NCI-H146 treated with DMSO at 0.1 percent for 48 hours (cell line): Measurements from ENCODE around the gene CD52.

Source experiments
- DNase-seq: peaks from one replicate; lab custom pipeline; 2025; ENCODE audit not compliant: unreplicated experiment; lab: John Stamatoyannopoulos, UW

Gene CD52

DNA sequence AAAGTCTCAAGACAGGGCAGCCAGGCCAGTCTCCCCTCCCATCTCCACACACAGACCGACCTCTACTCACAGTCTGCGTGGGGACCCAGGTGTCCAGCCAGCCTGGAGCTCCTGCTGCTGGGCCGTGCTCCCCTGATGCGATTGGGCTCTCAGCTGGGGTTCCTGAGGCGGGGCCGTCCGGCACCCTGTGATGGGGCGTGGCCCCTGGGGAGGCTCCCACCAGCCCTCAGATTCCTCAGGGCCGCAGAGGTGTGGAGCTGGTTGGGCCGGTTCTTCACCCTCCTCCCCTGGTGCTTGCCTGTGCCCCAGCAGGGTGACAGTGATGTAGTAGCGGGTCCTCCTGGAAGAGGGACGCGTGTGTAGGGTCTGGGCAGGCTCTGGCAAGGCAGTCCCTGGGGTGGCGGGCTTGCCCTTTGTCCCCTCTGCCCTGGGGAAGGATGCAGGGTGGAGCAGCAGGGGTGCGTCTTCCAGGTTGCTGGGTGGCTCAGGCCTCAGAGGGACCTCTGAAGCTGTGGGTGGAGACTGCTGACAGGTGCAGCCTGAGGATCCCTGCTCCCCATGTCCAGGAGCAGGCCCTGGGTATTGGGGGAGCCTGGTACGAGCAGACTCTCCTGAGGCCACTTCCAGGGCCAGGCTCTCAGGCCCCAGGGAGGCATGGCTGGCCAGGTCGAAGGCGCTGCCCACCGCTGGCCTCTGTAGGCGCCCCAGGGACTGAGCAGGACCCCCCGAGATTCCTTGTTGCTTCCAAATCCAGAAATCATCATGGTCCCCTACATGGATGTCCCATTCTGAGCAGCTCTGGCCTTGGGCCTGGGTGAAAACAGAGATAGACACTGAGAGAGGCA lies 36.4 kb downstream of the CD52 start, which contains the start of gene CRYBG2:
CRYBG2 (minus strand) TSS at position 155 of the 845 bp plus-strand sequence. CDS start 7,473 bp downstream, outside the sequence.
- no peak for DNase-seq

DNA sequence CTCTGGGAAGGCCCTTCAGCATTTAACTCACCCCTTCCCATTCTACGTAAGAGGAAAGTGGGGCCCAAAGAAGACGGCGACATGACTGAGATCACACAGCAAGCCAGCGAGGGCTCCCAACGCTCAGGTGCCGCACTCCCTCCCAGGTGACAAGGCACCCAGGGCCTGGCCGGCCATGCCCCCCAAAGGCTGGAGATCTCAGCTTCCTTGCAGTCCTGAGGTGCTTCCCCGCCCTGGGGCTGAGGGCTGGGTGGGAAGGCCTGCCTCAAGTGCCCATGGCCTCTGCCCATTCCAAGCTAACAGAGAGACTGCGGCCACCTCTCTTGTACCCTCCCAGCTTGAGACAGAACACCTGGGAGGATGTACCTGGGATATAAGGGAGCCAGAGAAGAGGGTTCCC lies 37.2 kb downstream of the CD52 start:
- DNase-seq = no peak

DNA sequence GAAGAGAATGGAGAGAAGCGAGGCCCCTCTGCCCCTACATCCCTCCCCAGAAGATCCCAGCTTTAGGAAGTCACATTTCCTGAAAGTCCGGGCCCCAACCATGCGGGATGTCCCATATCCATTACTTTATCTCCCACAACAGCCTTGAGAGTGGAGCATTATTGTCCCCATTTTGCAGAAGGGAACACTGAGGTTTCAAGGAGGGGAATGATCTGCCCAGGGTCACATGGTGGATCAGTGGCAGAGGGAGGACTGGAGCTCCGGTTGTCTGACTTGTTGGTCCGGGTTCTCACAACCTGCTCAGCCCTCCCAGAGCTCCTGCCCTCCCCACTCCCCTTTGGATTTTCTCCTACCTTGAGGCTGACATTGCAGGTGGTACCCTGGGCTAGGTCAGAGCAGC lies 38.3 kb downstream of the CD52 start:
- DNase-seq = no peak

DNA sequence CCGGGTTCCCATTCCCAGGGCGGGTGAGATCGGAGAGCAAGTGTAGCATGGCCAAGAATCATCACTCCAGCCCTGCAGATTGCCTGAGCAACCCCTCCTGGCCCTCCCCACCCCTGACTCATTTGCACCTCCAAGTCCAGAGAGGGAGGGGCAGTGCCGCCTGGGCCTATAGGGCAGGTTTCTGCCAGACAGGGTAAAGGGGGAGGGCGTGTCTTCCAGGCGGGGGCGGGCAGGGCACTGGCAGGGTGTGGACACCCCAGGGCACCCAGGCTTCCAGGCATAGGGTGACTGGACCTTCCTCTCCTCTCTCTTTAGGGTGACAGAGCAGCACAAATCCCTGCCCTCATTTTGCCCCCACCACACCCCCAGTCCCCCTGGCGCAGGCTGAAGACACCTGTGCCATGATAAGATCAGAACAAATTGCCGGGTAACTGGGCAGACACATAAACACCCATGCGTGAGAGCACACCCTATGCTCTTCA lies 39.4 kb downstream of the CD52 start:
- DNase-seq = no peak

DNA sequence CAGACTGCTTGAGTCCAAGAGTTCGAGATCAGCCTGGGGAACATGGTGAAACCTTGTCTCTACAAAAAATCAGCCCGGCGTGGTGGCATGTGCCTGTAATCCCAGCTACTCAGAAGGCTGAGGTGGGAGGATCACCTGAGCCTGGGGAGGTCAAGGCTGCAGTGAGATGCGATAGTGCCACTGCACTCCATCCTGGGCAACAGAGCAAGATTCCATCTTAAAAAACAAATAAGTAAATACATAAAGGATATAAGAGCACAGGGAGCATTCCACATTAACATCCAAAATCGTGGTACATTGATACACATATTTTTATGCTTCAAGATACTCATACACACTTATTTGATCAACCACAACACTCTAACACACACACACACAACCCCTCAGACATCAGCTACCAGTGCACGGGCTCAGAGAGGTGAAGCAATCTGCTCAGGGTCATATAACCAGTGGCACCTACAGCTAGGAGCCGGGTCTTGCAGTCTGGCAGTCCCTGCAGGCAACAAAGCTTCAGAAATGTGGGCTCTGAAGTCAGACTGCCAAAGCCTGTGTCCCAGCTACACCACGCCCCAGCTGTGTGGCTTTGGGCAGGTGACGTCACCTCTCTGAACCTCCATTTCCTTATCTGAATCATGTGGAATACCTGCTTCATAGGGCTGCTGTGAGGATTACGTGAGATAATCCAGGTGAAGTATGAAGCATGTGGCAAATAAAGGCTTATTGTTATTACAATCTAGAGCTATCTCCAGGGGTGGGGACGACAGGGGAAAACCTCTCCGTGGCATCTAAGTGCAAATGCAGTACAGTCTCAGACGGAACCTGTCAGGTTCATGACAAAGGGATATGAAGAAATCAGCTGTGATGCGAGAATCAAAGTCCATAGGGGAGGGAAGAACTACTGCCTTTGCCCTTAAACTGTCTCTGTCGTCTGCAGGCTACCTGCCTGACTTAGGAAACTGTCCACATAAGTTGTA lies 40.9 kb downstream of the CD52 start:
- no peak for DNase-seq

DNA sequence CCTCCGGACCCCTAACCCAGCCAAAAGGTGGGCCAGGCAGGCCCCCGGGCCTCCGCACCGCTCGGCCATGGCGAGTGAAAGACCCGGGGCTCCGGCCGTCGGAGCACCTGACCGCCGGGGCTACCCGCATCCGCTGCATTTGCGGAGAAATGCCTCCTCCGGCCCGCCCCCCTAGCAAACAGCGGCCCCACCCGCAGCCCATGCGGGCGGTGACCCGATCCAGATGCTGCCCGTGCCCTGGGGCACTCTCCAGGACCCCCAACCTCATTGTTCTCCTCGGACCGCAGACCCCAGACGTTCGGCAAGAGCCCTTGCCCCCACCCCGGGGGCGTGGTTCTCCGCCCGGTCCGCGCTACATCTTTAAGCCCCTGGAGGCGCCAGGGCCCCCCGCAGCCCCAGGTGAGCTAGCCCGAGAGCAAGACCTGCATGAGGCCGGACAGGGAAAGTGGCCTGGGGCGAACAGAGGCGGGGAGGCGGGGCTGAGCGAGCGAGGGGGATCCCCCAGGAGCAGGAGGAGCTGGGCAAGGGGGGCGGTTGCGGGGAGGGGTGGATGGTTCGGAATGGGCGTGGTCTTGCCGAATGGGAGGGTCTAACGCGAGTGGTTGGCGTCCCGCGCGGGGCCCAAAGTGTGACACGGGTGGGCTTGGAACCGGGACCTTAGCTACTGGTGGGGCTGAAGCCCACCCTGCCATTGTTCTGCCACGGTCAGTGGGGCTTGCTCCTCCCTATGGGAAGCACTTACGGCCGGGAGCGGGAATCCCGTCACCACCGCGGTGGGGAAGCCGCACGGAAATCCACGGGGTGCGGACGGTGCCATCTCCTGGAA lies 42.4 kb downstream of the CD52 start:
- no peak for DNase-seq

DNA sequence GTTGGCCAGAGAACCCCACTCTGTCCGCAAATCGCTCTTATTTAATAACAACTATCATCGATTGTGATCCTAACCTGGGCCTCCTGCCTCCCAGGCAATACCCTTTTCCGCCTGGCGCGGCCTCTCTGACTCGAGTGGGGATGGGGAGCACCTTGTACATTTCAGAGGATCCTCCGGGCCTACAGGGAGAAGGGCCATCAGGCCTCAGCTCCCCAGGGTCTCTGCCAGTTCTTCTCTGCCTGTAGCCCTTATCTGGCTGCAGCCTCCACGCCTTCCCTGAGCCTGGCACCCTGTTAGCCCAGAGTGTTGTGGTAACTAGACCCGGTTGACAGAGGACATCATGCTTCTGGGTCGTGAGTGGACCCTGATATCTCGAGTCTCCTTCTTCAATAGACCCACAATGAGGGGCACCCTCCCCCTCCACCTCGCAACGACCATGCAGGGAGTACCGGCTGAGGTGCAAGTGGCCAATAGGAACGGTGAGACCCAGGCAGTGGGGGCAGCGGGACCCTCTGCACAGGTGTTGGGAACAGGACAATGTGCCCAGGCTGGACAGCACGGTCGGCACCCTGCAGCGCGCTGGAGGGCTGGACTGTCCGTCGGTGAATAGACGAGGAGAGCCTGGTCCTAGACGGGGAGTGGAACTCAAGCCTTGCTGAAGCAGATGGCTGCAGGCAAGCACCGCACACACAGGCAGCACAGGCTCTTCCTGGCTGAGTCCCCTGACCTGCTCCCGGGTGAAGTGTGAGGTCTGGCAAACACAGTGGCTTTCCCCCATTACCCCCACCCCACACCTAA lies 43.2 kb downstream of the CD52 start:
- DNase-seq = no peak

DNA sequence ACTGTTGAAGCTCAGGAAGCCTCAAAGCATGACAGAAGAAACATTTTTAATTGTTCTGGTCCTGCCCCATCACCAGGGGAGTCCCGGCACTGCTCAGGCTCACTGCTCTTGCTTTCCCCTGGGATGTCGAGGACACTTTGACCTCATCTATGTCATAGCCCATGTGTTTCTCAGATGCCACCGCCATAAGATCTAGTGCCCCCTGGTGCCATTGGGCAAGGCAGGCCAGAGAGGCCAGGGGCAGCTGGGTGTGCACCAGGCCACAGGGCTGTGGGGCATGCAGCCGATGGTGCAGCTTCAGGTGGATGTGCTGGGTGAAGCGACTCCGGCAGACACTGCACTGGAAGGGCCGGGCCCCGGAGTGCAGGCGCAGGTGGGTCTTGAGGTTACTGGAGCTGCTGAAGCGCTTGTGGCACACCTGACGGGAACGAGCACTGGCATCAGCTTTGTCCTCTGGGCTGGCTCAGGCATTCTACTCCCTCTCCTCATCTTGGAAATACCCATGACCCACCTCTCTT lies 43.9 kb downstream of the CD52 start:
- no peak for DNase-seq

DNA sequence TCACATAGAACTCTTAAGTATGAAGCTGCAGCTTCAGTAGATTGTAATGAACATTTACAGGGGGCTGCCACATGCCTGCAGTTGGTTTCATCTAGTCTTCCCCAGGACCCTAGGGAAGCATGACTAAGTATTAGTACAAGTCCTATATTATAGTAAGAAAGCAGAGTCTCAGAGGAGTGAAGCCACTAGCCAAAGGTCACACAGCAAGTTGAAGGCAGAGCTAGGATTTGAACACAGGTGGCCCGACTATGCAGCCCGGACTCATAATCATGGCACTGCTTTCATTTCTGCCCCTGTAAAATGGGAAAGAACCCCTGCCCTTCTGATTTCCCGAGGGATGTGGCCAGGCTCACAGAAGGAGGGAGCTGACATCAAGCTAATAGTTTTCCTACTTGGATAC lies 44.6 kb downstream of the CD52 start:
- DNase-seq = no peak

DNA sequence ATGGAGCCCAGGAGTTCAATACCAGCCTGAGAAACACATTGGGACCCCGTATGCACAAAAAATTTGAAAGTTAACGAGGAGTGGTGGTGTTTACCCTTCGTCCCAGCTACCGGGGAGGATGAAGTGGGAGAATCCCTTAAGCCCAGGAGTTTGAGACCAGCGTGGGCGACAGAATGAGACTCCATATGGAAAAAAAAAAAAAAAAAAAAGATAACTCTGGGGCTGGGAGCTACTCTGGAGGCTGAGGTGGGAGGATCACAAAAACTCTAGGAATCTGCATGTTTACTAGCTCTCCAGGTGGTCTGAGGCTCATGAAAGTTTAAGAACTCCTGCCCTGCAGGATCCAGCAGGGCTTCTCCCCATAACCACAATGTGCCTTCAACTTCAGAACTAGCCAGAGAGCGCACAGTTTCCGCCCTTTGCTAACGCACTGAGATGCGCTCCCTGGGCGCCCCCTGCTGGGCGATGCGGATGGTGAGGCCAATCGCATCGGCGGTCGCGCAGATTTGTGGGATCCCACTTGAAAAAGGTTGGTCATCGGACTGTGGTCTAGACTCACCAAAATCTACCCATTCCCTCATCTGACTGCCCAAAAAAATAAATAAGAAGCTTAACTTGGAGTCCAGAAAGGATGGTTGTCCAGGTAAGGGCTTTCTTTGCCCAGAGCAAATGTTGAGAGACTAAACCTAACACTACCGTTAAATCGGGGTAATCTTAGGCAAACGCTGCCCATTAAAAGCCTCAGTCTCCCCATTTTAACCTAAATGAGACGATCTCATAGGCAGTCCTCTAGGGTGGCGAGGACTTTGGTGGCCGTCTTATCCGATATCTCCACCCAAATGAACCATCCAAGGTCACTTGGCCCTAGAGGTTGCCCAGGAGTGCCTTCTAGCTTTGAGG lies 46.0 kb downstream of the CD52 start:
- peak; percentile 10 for DNase-seq

DNA sequence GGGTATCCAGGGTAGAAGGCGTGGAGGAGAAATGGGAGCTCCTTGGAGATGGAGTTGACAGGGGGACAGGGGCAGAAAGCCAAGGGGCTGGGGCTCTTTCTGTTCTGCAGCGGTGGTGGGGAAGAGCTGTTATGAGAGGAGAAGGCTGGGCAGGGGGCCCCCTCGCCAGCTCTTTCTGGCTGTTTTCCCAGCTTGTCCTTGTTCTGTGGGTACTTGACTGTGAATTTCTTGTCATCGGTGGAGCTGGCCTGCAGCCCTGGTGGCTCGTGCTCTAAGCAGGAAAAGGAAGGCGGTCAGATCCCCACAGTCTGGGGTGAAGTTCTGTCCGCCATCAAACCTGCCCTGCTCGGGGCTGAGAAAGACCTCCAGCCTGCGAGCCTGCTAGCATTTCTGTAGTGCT lies 47.2 kb downstream of the CD52 start:
- DNase-seq = no peak

DNA sequence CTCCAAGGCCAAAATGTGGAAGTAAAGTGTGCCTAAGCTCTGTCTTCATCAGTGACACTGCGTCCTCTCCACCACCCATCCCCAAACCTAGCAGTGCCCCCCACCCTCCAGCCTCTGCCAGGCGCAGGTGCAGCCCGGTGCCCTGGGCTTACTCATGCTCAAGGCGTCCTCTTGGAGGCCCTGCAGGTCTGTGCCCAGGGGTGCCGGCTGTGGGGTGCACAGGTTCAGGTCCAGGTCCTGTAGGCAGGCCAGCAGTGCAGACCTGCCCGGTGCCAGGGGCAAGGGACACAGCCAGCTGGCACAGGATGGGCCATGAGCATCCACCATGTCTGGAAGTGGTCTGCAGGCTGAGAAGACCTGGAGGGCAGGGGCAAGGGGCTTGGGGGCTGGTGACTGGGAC lies 49.7 kb downstream of the CD52 start:
- DNase-seq = no peak

DNA sequence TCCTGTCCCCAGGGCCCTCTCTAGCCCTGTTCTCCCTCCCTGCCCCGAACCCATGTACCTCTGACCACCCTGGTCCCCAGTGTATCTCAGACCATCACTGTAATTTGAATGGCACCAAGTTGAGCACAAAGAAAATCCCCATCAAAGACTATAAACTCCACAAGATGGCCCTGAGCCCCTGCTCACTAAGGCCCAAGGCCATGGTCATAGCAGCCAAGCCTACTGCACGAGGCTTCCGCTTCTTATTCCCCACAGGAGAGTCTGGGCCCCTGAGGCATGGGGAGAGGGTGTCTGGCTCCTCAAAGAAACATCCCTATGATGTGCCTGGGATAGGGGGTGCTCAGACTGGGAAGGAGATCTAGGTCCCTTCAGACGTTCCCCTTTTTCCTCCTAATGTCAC lies 50.2 kb downstream of the CD52 start:
- DNase-seq = no peak

DNA sequence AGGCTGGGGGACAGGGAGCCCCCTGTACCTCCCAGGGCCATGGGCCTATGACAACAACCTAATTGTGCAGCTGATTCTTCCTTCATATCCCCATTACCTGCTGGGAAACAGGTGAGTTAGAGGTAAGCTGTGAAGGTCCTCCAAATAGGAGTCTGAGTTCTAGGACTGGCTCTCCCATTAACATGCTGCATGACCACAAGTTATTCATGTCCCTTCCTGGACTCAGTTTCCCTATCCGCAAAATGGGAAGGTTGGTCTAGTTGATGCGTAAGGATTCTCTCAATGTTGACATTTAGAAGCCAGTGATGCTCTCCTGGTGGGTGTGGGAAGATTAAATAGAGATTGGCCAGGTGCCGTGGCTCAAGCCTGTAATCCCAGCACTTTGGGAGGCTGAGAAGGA lies 50.7 kb downstream of the CD52 start:
- DNase-seq = no peak
